ENCODE results near the gene RABGAP1.

RABGAP1 gene

GRCh38 chr9:123049589-123050222 lies 108.9 kb downstream of the RABGAP1 start:
- DNase-seq: peak; percentile 69 to 86

- DNase-seq: no peak
These were observed 112.2 kb downstream of the RABGAP1 start for GRCh38 chr9:123053046-123053445.

GRCh38 chr9:123053711-123054110 lies 112.9 kb downstream of the RABGAP1 start:
- DNase-seq: no peak

- no peak for DNase-seq
These were observed 118.0 kb downstream of the RABGAP1 start for GRCh38 chr9:123058834-123059233.

GRCh38 chr9:123059472-123060220 lies 118.8 kb downstream of the RABGAP1 start:
- no peak for DNase-seq

- no peak for DNase-seq
These were observed 120.4 kb downstream of the RABGAP1 start for GRCh38 chr9:123061216-123061615.

GRCh38 chr9:123062351-123063176 lies 121.7 kb downstream of the RABGAP1 start:
- no peak for DNase-seq

GRCh38 chr9:123063177-123063598 lies 122.4 kb downstream of the RABGAP1 start:
- no peak for DNase-seq

GRCh38 chr9:123063896-123064295 lies 123.1 kb downstream of the RABGAP1 start:
- no peak for DNase-seq

- no peak for DNase-seq
These were observed 123.9 kb downstream of the RABGAP1 start for GRCh38 chr9:123064716-123065115.

- no peak for DNase-seq
These were observed 124.4 kb downstream of the RABGAP1 start for GRCh38 chr9:123065196-123065595.

- no peak for DNase-seq
These were observed 126.3 kb downstream of the RABGAP1 start for GRCh38 chr9:123067136-123067535.

GRCh38 chr9:123069010-123069481 lies 128.2 kb downstream of the RABGAP1 start:
- no peak for DNase-seq

GRCh38 chr9:123070198-123070597 lies 129.4 kb downstream of the RABGAP1 start:
- no peak for DNase-seq

- DNase-seq: no peak
These were observed 131.7 kb downstream of the RABGAP1 start for GRCh38 chr9:123072407-123072995.

GRCh38 chr9:123073441-123073840 lies 132.6 kb downstream of the RABGAP1 start:
- no peak for DNase-seq

GRCh38 chr9:123073991-123074422 lies 133.2 kb downstream of the RABGAP1 start:
- DNase-seq: no peak

- DNase-seq: no peak
These were observed 133.8 kb downstream of the RABGAP1 start for GRCh38 chr9:123074628-123075027.

- DNase-seq: no peak
These were observed 139.6 kb downstream of the RABGAP1 start for GRCh38 chr9:123080444-123080843.

- DNase-seq: peak in 1 of 2 experiments; percentile 18
These were observed 141.0 kb downstream of the RABGAP1 start for GRCh38 chr9:123081824-123082223.

- no peak for DNase-seq
These were observed 142.9 kb downstream of the RABGAP1 start for GRCh38 chr9:123083680-123084079.

- DNase-seq: no peak
These were observed 143.4 kb downstream of the RABGAP1 start for GRCh38 chr9:123084256-123084655.

- no peak for DNase-seq
These were observed 145.1 kb downstream of the RABGAP1 start for GRCh38 chr9:123085916-123086315.
